ENCODE measurements around the gene OR1F1. TPM values are rescaled to one million over a fixed set of nuclear protein-coding genes. Genes with fewer than 3 reads are reported as not detected.

Gene OR1F1
- total and polyA plus RNA-seq, 9 of the 15 experiments (the other 6 are each of a cell fraction or from before 2014, with no cell fraction given): 0.15 to 0.61 (median 0.35) TPM; not detected in 3

DNA sequence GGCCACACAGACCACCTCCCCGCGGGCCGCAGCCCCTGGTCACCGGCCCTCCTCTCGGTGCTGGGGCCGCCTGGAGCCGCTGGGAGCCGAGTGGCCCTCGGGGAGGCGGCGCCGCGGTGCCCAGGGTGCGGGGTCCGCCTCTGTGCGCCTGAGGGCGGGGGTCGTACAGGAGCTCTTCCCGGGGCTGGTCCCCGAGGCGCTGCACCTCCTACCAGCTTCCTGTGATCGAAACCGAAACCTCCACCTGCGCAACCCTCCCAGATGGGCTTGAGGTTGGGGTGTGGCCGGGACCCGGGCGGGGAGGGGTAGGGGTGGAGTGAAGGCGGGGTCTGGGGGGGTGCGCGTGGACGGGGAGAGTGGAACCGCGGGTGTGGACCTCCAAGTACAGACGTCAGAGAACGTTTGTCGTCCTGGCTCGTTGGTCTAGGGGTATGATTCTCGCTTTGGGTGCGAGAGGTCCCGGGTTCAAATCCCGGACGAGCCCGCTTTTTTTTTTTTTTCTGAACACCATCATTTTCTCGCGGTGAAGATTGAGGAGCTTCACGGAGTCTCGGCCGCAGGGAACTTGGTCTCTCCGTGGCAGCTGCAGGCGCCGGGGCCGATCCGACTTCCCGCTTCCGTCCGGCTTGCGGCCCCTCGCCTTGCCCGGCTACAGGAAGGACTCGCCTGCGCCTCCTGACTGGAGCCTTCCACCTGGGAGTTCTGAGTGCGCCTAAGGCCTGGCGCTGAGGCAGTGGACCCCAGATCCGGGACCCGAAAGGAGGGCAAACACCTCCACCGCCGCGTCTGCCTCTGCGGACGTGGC is 29.3 kb upstream of the OR1F1 start (continued):
- TF ChIP-seq ZNF143 (CRISPR knock-in tag; IDR thresholded peaks at IDR 0.05) (no peak), ZNF24 (IDR thresholded peaks at IDR 0.05) (peak; percentile 49; the same call in 1 of the 2 replicates), ZBTB8A (IDR thresholded peaks at IDR 0.05; ENCODE audit: partially characterized antibody) (no peak), SUPT5H (IDR thresholded peaks at IDR 0.05) (peak; percentile 68), U2AF2 (optimal IDR thresholded peaks at IDR 0.05; ENCODE audit: low read depth, low read length) (no peak), YBX1 (IDR thresholded peaks at IDR 0.05) (no peak), EP400 (IDR thresholded peaks at IDR 0.05) (peak; percentile 73; the same call in 1 of the 2 replicates), HNRNPH1 (optimal IDR thresholded peaks at IDR 0.05; ENCODE audit: low read depth, low read length) (no peak), POLR3G (IDR thresholded peaks at IDR 0.05; ENCODE audit: extremely low read depth, insufficient read length, insufficient replicate concordance) (no peak), NFE2 (IDR thresholded peaks at IDR 0.05; ENCODE audit: low read depth) (no peak), SMARCE1 (IDR thresholded peaks at IDR 0.05) (0 out of 2 replicates have a peak, but pooled peaks have one; percentile 47), ZKSCAN1 (IDR thresholded peaks at IDR 0.05; ENCODE audit: low read depth, low read length) (peak; percentile 61), WHSC1 (IDR thresholded peaks at IDR 0.05; ENCODE audit: low read length) (no peak), POLR3A (IDR thresholded peaks at IDR 0.05; ENCODE audit: borderline replicate concordance, extremely low read depth, insufficient read depth, insufficient read length) (peak; percentile 84), EHMT2 (IDR thresholded peaks at IDR 0.05) (no peak), PPARD (CRISPR knock-in tag; IDR thresholded peaks at IDR 0.05) (no peak), MTA1 (IDR thresholded peaks at IDR 0.05; ENCODE audit: borderline replicate concordance) (0 out of 2 replicates have a peak, but pooled peaks have one; percentile 44), PHB2 (IDR thresholded peaks at IDR 0.05; ENCODE audit: low read depth) (no peak), MAFK (IDR thresholded peaks at IDR 0.05; ENCODE audit: low read length) (no peak), ZNF316 (IDR thresholded peaks at IDR 0.05) (no peak), SRSF9 (IDR thresholded peaks at IDR 0.05; ENCODE audit: borderline replicate concordance, low read depth, low read length) (no peak), NFE2L1 (tag; IDR thresholded peaks at IDR 0.05; ENCODE audit: borderline replicate concordance, low read depth) (no peak), C11orf30 (IDR thresholded peaks at IDR 0.05; ENCODE audit: low read depth) (no peak), MCM7 (IDR thresholded peaks at IDR 0.05) (no peak), KDM2B (CRISPR knock-in tag; IDR thresholded peaks at IDR 0.05) (0 out of 2 replicates have a peak, but pooled peaks have one; percentile 49)
- TF ChIP-seq, protein P1, sequence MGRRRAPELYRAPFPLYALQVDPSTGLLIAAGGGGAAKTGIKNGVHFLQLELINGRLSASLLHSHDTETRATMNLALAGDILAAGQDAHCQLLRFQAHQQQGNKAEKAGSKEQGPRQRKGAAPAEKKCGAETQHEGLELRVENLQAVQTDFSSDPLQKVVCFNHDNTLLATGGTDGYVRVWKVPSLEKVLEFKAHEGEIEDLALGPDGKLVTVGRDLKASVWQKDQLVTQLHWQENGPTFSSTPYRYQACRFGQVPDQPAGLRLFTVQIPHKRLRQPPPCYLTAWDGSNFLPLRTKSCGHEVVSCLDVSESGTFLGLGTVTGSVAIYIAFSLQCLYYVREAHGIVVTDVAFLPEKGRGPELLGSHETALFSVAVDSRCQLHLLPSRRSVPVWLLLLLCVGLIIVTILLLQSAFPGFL (CRISPR knock-in tag; IDR thresholded peaks at IDR 0.05): no peak
- TF ChIP-seq, protein P2, sequence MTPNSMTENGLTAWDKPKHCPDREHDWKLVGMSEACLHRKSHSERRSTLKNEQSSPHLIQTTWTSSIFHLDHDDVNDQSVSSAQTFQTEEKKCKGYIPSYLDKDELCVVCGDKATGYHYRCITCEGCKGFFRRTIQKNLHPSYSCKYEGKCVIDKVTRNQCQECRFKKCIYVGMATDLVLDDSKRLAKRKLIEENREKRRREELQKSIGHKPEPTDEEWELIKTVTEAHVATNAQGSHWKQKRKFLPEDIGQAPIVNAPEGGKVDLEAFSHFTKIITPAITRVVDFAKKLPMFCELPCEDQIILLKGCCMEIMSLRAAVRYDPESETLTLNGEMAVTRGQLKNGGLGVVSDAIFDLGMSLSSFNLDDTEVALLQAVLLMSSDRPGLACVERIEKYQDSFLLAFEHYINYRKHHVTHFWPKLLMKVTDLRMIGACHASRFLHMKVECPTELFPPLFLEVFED (CRISPR knock-in tag; conservative IDR thresholded peaks at IDR 0.05): no peak
- TF ChIP-seq, protein P3, sequence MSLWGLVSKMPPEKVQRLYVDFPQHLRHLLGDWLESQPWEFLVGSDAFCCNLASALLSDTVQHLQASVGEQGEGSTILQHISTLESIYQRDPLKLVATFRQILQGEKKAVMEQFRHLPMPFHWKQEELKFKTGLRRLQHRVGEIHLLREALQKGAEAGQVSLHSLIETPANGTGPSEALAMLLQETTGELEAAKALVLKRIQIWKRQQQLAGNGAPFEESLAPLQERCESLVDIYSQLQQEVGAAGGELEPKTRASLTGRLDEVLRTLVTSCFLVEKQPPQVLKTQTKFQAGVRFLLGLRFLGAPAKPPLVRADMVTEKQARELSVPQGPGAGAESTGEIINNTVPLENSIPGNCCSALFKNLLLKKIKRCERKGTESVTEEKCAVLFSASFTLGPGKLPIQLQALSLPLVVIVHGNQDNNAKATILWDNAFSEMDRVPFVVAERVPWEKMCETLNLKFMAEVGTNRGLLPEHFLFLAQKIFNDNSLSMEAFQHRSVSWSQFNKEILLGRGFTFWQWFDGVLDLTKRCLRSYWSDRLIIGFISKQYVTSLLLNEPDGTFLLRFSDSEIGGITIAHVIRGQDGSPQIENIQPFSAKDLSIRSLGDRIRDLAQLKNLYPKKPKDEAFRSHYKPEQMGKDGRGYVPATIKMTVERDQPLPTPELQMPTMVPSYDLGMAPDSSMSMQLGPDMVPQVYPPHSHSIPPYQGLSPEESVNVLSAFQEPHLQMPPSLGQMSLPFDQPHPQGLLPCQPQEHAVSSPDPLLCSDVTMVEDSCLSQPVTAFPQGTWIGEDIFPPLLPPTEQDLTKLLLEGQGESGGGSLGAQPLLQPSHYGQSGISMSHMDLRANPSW (CRISPR knock-in tag; IDR thresholded peaks at IDR 0.05): no peak; the same call in 1 of the 2 replicates
